Effector memory CD8-positive, alpha-beta T cell (primary cell): Measurements from ENCODE around the gene GDE1.

Experiments
- ATAC-seq: fragments of 150-1000 bp; cut with Tn5 transposase; replicated peaks from 2 replicates; pipeline ENCODE4 v1.10.0; 2021; ENCODE audit warnings: mild to moderate bottlenecking, moderate library complexity
- DNase-seq, 3 experiments: peaks; one replicate each; pipeline ENCODE4 v3.0.0; 2021
- H3K27ac Mint-ChIP-seq, 2 donors: one replicate each; pipeline ENCODE4 v1.8.0; 2022; ENCODE audit warnings: mild to moderate bottlenecking in 2 of 2, mixed read lengths in 2 of 2, moderate library complexity in 2 of 2
- H3K27me3 Mint-ChIP-seq, 2 donors: one replicate each; pipeline ENCODE4 v1.8.0; 2022; ENCODE audit warnings: mixed read lengths in 2 of 2
- H3K36me3 Mint-ChIP-seq: one replicate; pipeline ENCODE4 v1.8.0; 2022; ENCODE audit warnings: mild to moderate bottlenecking, moderate library complexity, mixed read lengths; ENCODE audit not compliant: insufficient read depth
- H3K4me1 Mint-ChIP-seq, 2 donors: one replicate each; pipeline ENCODE4 v1.8.0; 2022; ENCODE audit warnings: low read depth in 2 of 2, mixed read lengths in 2 of 2
- H3K4me3 Mint-ChIP-seq, 2 donors: one replicate each; pipeline ENCODE4 v1.8.0; 2022; ENCODE audit warnings: mild to moderate bottlenecking in 2 of 2, mixed read lengths in 2 of 2, moderate library complexity in 2 of 2
- H3K9me3 Mint-ChIP-seq, 2 donors: one replicate each; pipeline ENCODE4 v1.8.0; 2022; ENCODE audit warnings: mixed read lengths in 2 of 2

The GDE1 gene

GRCh38 chr16:19518388-19518787 lies 3.5 kb downstream of the GDE1 start:
- peaks cover 36 to 48% of the 10 kb centered on the region in 2 donors for H3K4me1 Mint-ChIP-seq
- H3K9me3 Mint-ChIP-seq, result no peaks in the 10 kb centered on the region
- peaks cover 46% of the 10 kb centered on the region for H3K36me3 Mint-ChIP-seq
- DNase-seq, result no peak
- H3K4me3 Mint-ChIP-seq, result peak overlapping the region in 1 of 2 donors; percentile 6
- no peak for ATAC-seq
- no peak overlapping the region for H3K27ac Mint-ChIP-seq
- H3K27me3 Mint-ChIP-seq, result no peaks in the 10 kb centered on the region

DNA sequence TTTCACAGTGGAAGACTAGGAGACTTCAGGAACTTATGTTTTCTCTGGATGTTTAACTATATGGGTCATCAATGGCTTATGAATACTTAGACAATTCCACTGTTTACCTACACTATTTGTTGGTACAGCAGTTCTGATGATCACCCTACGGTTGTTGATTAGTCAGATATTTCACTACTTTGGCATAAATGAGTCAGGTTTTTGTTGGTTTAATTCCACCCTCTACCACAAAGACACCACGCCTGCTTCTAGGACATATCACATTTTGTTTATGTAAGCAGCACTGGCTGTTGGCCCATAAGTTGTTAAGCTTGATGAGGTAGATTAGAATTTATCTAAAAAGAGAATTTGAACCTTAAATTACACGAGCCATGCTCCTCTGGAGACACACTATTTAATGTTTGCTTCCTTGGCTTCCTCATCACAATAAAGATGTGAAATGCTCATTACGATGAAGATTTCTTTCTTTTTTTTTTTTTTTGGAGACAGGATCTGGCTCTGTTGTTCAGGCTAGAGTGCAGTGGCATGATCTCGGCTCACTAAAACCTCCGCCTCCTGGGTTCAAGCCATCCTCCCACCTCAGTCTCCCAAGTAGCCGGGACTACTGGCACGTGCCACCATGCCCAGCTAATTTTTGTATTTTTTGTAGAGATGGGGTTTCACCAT lies 4.3 kb downstream of the GDE1 start:
- H3K36me3 Mint-ChIP-seq, result peaks cover 49% of the 10 kb centered on the region
- H3K4me1 Mint-ChIP-seq, result peaks cover 36 to 50% of the 10 kb centered on the region in 2 donors
- H3K27me3 Mint-ChIP-seq, result no peaks in the 10 kb centered on the region
- no peaks in the 10 kb centered on the region for H3K9me3 Mint-ChIP-seq
- DNase-seq, result no peak
- ATAC-seq, result no peak
- peak overlapping the region in 1 of 2 donors; percentile 0 for H3K27ac Mint-ChIP-seq
- no peak overlapping the region for H3K4me3 Mint-ChIP-seq

DNA sequence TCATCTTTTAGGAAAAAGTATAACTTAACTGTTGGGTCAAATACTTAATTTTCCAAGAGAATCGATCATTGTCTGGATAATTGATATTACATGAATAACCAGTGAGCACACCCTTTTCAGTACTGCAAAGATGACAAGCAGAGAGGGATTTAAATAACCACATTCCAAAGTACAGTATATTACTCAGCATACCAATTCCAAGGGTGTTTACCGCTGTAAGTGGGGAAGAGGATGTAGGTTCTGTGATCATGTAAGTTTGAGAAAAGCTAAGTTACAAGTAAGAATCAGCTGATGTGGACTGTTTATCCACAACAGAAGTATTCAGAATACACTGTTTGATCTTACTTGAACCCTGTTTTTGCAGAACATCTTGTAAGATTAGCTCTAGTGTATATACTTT lies 6.1 kb downstream of the GDE1 start:
- H3K9me3 Mint-ChIP-seq, result no peaks in the 10 kb centered on the region
- no peak for ATAC-seq
- H3K27ac Mint-ChIP-seq, result no peak overlapping the region
- H3K36me3 Mint-ChIP-seq, result peaks cover 46% of the 10 kb centered on the region
- peaks cover 20 to 38% of the 10 kb centered on the region in 2 donors for H3K4me1 Mint-ChIP-seq
- DNase-seq, result no peak
- no peaks in the 10 kb centered on the region for H3K27me3 Mint-ChIP-seq
- no peak overlapping the region for H3K4me3 Mint-ChIP-seq

DNA sequence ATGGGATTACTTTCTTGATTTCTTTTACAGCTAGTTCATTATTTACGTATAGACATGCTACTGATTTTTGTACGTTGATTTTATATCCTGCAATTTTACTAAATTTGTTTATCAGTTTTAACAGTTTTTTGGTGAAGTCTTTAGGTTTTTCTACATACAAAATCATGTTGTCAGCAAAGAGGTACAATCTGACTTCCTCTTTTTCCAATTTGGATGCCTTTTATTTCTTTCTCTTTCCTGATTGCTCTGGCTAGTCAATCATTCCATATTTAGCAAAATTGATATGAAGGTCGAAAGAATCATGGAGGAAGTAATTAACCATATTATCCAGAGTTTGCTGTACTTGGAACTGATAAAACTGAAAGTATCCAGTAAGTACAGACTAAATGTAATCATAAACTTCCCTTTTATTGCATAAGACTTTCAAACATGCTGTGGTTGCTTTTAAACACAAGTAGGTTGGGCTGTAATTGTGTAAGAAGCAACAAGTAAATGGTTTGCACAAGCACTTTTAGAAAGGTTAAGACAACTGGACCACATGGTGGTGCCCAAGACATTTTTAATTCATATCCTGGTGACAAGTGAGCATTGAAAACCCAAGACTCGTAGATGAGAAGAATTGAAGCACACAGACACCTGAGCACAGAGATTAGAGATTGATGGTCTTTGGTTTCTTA lies 8.4 kb downstream of the GDE1 start:
- ATAC-seq, result no peak
- peaks cover 60% of the 10 kb centered on the region for H3K36me3 Mint-ChIP-seq
- peaks cover 8 to 31% of the 10 kb centered on the region in 2 donors for H3K4me1 Mint-ChIP-seq
- DNase-seq, result no peak
- no peaks in the 10 kb centered on the region for H3K27me3 Mint-ChIP-seq
- H3K4me3 Mint-ChIP-seq, result no peak overlapping the region
- H3K27ac Mint-ChIP-seq, result peak overlapping the region in 1 of 2 donors; percentile 47
- H3K9me3 Mint-ChIP-seq, result no peaks in the 10 kb centered on the region

DNA sequence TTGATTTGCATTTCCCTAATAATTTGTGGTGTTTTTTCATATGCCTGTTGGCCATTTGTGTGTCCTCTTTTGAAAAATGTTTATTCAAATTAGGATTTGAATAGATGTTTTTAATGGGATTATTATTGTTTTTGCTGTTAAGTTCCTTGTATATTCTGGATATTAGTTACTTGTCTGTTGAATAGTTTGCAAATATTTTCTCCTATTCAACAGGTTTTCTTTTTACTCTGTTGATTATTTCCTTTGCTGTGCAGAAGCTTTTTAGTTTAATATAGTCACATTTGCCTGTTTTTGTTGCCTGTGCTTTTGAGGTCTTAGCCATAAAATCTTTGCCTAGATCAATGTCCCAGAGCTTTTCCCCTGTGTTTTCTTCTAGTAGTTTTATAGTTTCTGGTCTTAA lies 9.6 kb downstream of the GDE1 start:
- Mint-ChIP-seq H3K4me3 (no peak overlapping the region), H3K27ac (peak overlapping the region in 1 of 2 donors; percentile 47), H3K36me3 (peaks cover 63% of the 10 kb centered on the region), H3K27me3 (no peaks in the 10 kb centered on the region), H3K9me3 (no peaks in the 10 kb centered on the region), H3K4me1 (peaks cover 5 to 22% of the 10 kb centered on the region in 2 donors)
- DNase-seq (no peak), ATAC-seq (no peak)

DNA sequence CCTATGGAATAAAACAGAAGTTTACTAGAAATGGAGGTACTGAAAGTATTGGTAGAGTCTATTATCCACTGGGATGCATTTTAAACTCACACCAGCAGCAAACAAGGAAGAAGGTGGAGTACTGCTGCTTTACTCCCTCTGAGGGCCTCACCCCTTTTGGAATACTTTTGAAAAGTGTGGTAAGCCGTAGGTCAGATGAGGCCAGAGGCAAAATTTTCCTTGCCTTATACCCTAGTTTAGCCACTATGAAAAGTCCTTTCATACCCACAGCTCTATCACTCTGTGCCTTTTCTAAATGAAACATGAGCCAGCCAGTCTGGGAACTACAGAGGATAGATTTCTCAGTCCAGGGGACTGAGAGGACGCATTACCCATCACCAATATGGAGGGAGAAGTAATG lies 14.0 kb downstream of the GDE1 start:
- Mint-ChIP-seq H3K36me3 (peaks cover 66% of the 10 kb centered on the region), H3K4me1 (peaks cover 2 to 9% of the 10 kb centered on the region in 2 donors), H3K4me3 (no peak overlapping the region), H3K27ac (peak overlapping the region in 1 of 2 donors; percentile 52), H3K27me3 (no peaks in the 10 kb centered on the region), H3K9me3 (no peaks in the 10 kb centered on the region)
- no peak for DNase-seq
- ATAC-seq, result no peak

- H3K9me3 Mint-ChIP-seq, result no peaks in the 10 kb centered on the region
- H3K27me3 Mint-ChIP-seq, result no peaks in the 10 kb centered on the region
- peaks cover 2 to 4% of the 10 kb centered on the region in 2 donors for H3K4me1 Mint-ChIP-seq
- H3K4me3 Mint-ChIP-seq, result no peak overlapping the region
- no peak for DNase-seq
- peak overlapping the region in 1 of 2 donors; percentile 65 for H3K27ac Mint-ChIP-seq
- ATAC-seq, result no peak
- peaks cover 71% of the 10 kb centered on the region for H3K36me3 Mint-ChIP-seq
Observed at GRCh38 chr16:19506965-19507364, 14.9 kb downstream of the GDE1 start.

DNA sequence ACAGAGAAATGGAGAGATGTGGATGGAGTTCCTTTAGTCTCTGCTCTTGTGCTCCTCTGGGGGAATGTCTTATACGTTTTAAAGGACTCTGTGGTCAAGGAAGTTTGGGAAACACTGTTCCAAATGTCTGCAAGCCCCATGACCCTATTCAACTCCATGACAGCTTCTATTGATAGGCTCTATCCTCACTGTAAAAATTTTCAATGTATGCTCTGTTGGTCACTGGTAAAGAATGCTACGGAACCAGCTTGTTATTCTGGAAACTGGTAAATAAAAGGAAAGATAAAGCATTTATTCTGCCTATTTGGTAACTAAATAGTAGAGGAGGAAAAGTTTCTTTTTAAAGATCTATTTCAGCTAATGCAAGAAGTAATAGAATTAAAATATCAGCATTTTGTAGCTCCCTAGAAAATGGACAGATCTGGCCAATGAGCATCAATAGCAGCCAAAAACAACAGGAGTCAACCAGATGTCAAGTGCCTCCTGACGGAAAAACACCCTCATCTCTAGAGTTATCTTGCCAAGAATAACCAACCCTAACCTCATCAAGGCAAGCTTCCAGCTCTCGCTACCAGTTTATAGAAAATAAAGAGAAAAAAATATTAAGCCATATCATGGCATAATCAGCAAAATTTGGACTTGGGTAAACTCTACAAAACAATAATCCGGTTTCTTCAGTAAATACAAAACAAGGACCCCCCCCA lies 16.1 kb downstream of the GDE1 start:
- H3K36me3 Mint-ChIP-seq, result peaks cover 79% of the 10 kb centered on the region
- no peak overlapping the region for H3K27ac Mint-ChIP-seq
- H3K27me3 Mint-ChIP-seq, result no peaks in the 10 kb centered on the region
- peaks cover 0 to 2% of the 10 kb centered on the region in 2 donors for H3K4me1 Mint-ChIP-seq
- H3K9me3 Mint-ChIP-seq, result no peaks in the 10 kb centered on the region
- DNase-seq (no peak), ATAC-seq (no peak)
- no peak overlapping the region for H3K4me3 Mint-ChIP-seq

GRCh38 chr16:19503461-19504075 lies 18.3 kb downstream of the GDE1 start:
- no peak overlapping the region for H3K4me3 Mint-ChIP-seq
- DNase-seq (no peak), ATAC-seq (no peak)
- H3K4me1 Mint-ChIP-seq, result peaks cover 0 to 2% of the 10 kb centered on the region in 2 donors
- no peaks in the 10 kb centered on the region for H3K27me3 Mint-ChIP-seq
- no peaks in the 10 kb centered on the region for H3K9me3 Mint-ChIP-seq
- peaks cover 64% of the 10 kb centered on the region for H3K36me3 Mint-ChIP-seq
- no peak overlapping the region for H3K27ac Mint-ChIP-seq

DNA sequence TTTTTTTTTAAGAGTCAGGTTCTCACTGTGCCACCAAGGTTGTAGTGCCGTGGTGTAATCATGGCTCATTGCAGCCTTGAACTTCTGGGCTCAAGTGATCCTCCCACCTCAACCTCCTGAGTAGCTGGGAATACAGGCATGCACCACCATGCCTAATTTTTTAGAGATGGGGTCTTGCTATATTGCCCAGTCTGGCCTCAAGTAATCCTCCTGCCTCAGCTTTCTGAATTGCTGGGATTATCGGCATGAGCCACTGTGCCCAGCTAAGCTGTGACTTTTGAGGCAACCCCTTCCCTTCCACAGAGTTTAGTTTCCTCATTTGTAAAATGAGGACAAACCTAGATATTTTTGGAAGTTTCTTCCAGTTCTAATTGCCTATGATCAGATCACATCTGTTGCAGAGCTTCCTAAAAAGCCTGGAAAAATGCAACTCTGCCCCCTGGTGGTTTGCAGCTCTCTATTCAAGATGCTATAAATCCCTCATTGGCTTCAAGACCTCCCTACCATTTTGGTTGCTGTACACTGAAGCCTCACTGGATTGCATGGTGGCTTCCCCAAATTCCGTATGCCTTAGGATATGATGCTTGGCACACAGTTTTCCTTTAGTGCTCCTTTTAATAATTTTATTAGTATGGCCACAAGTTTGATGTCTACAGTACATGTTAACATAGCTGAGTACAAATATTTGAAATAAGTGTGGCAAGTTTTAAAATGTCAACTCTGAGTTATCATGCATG lies 19.3 kb downstream of the GDE1 start:
- Mint-ChIP-seq H3K4me3 (no peak overlapping the region), H3K36me3 (peaks cover 57% of the 10 kb centered on the region), H3K27ac (no peak overlapping the region), H3K4me1 (peaks cover 0 to 2% of the 10 kb centered on the region in 2 donors), H3K9me3 (no peaks in the 10 kb centered on the region), H3K27me3 (no peaks in the 10 kb centered on the region)
- peak; percentile 46 to 53 (median 46) for DNase-seq
- peak; percentile 70 for ATAC-seq

- H3K36me3 Mint-ChIP-seq, result peaks cover 30% of the 10 kb centered on the region
- H3K4me1 Mint-ChIP-seq, result no peaks in the 10 kb centered on the region
- no peak overlapping the region for H3K4me3 Mint-ChIP-seq
- H3K27me3 Mint-ChIP-seq, result no peaks in the 10 kb centered on the region
- DNase-seq (no peak), ATAC-seq (no peak)
- no peaks in the 10 kb centered on the region for H3K9me3 Mint-ChIP-seq
- peak overlapping the region in 1 of 2 donors; percentile 6 for H3K27ac Mint-ChIP-seq
Observed at GRCh38 chr16:19499481-19499880, 22.4 kb downstream of the GDE1 start.

GRCh38 chr16:19499006-19499405 lies 22.9 kb downstream of the GDE1 start:
- no peak for ATAC-seq
- no peak overlapping the region for H3K4me3 Mint-ChIP-seq
- no peak for DNase-seq
- H3K27ac Mint-ChIP-seq, result peak overlapping the region in 1 of 2 donors; percentile 6
- H3K36me3 Mint-ChIP-seq, result peaks cover 25% of the 10 kb centered on the region
- no peaks in the 10 kb centered on the region for H3K27me3 Mint-ChIP-seq
- no peaks in the 10 kb centered on the region for H3K9me3 Mint-ChIP-seq
- peaks cover 2 to 3% of the 10 kb centered on the region in 2 donors for H3K4me1 Mint-ChIP-seq

GRCh38 chr16:19497176-19497575 lies 24.7 kb downstream of the GDE1 start:
- DNase-seq (no peak), ATAC-seq (no peak)
- peaks cover 12% of the 10 kb centered on the region for H3K36me3 Mint-ChIP-seq
- no peaks in the 10 kb centered on the region for H3K27me3 Mint-ChIP-seq
- H3K4me3 Mint-ChIP-seq, result no peak overlapping the region
- H3K4me1 Mint-ChIP-seq, result peaks cover 9 to 10% of the 10 kb centered on the region in 2 donors
- no peaks in the 10 kb centered on the region for H3K9me3 Mint-ChIP-seq
- H3K27ac Mint-ChIP-seq, result peak overlapping the region in 1 of 2 donors; percentile 7
